Breast epithelium (tissue), 3 donors: ENCODE results near the gene LRRC59.

Experiments used
- POLR2A ChIP-seq: fragments of 450-650 bp; IDR thresholded peaks from one replicate; pipeline ENCODE4 v1.6.1; 2016; ENCODE audit warnings: antibody characterized with exemption, mild to moderate bottlenecking, moderate library complexity
- POLR2AphosphoS5 ChIP-seq, 3 donors: sonication (generic); formaldehyde crosslinking; IDR thresholded peaks; one replicate each; pipeline ENCODE4 v1.6.1; 2017; ENCODE audit warnings: antibody characterized with exemption in 3 of 3
- TF ChIP-seq, protein P1 (sequence below), 3 donors: fragments of 450-650 bp; IDR thresholded peaks; one replicate each; pipeline ENCODE4 v1.5.1; 2016 to 2017; ENCODE audit warnings: antibody characterized with exemption in 3 of 3, mild to moderate bottlenecking in 3 of 3, moderate library complexity in 3 of 3

DNA sequence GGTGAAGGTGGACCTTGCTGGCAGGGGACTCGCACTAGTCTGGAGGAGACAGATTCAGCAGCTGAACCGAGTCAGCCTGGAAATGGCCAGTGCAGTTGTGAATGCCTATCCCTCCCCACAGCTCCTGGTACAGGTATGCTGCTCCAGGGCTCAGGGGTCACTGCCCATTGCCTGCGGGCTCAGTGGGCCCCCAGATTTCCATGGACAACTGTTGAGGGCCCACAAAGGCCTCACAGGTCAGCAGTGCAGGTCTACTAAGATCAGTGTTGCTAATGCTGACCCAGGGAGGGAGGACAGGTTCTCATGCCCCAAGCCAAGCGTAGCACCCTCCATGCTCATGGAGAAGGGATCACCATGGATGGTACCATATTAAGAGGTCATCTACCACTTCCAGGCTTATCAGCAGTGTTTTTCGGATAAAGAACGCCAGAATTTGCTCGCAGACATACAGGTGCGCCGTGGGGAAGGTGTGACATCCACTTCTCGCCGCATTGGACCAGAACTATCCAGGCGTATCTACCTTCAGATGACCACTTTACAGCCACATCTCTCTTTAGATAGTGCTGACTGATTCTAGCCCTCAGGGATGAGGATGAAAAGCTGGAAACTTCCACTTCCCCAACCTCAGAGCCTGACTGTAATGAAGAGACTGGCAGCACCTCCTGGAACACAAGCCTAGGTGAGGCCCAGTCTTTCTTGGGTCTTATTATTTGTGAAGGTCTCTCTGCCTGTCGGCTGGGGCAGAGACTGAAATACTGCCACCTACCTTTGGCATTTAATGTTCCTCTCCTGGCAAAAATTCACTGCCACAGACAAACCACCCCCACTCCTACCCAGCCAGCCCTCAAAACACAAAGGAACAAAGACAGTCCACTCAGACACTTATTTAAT lies 16.7 kb downstream of the LRRC59 start:
- TF ChIP-seq POLR2A (no peak), POLR2AphosphoS5 (IDR thresholded peaks at IDR 0.05) (no peak)
- TF ChIP-seq, protein P1, sequence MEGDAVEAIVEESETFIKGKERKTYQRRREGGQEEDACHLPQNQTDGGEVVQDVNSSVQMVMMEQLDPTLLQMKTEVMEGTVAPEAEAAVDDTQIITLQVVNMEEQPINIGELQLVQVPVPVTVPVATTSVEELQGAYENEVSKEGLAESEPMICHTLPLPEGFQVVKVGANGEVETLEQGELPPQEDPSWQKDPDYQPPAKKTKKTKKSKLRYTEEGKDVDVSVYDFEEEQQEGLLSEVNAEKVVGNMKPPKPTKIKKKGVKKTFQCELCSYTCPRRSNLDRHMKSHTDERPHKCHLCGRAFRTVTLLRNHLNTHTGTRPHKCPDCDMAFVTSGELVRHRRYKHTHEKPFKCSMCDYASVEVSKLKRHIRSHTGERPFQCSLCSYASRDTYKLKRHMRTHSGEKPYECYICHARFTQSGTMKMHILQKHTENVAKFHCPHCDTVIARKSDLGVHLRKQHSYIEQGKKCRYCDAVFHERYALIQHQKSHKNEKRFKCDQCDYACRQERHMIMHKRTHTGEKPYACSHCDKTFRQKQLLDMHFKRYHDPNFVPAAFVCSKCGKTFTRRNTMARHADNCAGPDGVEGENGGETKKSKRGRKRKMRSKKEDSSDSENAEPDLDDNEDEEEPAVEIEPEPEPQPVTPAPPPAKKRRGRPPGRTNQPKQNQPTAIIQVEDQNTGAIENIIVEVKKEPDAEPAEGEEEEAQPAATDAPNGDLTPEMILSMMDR (IDR thresholded peaks at IDR 0.05) = no peak
